Coronary artery (tissue), 2 donors: ENCODE measurements around the gene PIK3C2G.
A peak's percentile ranks its signal among the peaks of the same experiment; 100 is the strongest.
"Not testable (repeated sequence)": the region's sequence is repeated elsewhere in the genome, so short reads cannot be mapped to it uniquely, and the experiment has no call there.

Experiments
- DNase-seq: peaks from one replicate; pipeline ENCODE4 v3.0.0-alpha.2; 2017; ENCODE audit warnings: low spot score
- H3K27ac ChIP-seq, 2 donors: fragments of 200-600 bp; sonication (generic); one replicate each; pipeline ENCODE4 v1.5.1; 2016 to 2019
- H3K4me3 ChIP-seq: fragments of 200-600 bp; sonication (generic); 2 replicates; pipeline ENCODE4 v1.5.1; 2016; ENCODE audit warnings: mild to moderate bottlenecking, moderate library complexity
- TF ChIP-seq, protein P1 (sequence below): fragments of 200-600 bp; sonication (generic); IDR thresholded peaks from one replicate; pipeline ENCODE4 v1.5.1; 2019; ENCODE audit warnings: antibody characterized with exemption

Gene PIK3C2G

DNA sequence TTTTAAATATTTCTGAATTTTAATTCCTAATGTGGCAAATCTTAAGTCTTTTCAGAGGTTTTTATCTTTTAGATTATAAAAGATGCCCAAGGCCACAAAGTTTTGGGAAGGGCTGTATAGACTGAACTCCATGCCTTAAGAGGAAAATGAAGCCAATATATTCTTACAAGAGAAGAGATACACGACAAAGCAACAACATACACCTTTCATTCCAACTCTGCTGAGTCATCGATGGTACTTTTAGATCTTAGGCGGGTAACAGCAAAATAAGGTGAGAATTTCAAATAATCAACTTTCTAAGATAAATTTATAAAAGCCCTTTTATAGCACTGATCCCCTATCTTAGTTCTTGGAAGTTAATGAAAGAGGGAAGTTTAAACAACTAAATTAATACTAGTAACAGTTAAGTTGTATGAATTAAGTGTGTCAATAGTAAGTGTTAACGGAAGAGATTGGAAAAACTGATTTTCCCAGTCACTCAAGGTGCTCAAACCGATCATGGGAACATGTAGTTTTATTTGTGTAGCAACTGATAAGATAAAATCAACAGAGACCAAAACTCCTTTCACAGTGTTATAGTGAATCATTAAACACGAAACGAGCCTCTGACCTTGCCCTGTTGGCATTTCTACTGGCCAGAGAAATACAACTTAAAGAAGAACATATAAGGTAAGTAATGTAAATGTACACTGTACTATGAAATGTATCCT is 18.8 kb upstream of the PIK3C2G start:
- no peak for DNase-seq
- no peak overlapping the region for H3K27ac ChIP-seq
- H3K4me3 ChIP-seq: no peak overlapping the region

DNA sequence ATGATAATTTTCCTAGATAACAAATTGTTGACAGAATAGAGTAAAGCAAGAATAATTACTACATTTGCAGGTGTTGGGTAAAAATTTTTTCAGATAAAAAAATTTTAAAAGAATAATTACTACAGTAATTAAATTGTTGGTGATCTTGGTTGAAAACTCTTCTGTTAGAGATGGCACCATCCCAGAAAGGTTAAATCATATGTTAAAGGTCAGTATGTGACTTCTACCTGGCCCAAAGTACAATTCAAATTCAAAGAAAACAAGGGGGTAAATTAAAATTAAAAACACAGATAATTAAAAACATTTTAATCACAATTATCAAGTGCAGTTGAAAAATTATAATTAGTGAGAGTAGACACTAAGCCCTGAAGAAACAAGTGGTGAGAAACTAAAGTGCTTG is 18.1 kb upstream of the PIK3C2G start:
- DNase-seq: no peak
- Histone ChIP-seq H3K4me3 (no peak overlapping the region), H3K27ac (no peak overlapping the region)
- TF ChIP-seq, protein P1, sequence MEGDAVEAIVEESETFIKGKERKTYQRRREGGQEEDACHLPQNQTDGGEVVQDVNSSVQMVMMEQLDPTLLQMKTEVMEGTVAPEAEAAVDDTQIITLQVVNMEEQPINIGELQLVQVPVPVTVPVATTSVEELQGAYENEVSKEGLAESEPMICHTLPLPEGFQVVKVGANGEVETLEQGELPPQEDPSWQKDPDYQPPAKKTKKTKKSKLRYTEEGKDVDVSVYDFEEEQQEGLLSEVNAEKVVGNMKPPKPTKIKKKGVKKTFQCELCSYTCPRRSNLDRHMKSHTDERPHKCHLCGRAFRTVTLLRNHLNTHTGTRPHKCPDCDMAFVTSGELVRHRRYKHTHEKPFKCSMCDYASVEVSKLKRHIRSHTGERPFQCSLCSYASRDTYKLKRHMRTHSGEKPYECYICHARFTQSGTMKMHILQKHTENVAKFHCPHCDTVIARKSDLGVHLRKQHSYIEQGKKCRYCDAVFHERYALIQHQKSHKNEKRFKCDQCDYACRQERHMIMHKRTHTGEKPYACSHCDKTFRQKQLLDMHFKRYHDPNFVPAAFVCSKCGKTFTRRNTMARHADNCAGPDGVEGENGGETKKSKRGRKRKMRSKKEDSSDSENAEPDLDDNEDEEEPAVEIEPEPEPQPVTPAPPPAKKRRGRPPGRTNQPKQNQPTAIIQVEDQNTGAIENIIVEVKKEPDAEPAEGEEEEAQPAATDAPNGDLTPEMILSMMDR: no peak

More for the DNA sequence above, 18.8 kb upstream of the PIK3C2G start:
- TF ChIP-seq, protein P1: no peak

DNA sequence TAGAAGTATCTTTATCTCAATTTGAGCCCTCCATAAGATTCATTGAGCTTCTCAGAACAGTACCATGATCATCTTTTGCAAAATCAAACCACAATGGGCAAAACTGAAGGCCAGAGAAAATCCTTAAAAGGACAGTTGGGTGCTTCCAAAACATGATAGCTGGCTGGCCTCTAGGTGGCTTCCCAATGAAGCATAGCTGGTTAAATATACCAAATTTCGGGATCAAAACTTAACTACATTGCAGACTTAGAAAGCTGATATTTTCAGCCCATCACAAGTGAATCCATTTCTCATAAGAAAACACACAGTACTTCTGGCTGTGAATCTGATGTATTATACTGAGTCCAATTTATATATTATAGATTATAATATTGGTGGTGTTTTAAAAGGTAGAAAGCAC is 15.3 kb upstream of the PIK3C2G start:
- H3K27ac ChIP-seq: no peak overlapping the region
- TF ChIP-seq, protein P1: no peak
- no peak overlapping the region for H3K4me3 ChIP-seq
- DNase-seq: no peak

DNA sequence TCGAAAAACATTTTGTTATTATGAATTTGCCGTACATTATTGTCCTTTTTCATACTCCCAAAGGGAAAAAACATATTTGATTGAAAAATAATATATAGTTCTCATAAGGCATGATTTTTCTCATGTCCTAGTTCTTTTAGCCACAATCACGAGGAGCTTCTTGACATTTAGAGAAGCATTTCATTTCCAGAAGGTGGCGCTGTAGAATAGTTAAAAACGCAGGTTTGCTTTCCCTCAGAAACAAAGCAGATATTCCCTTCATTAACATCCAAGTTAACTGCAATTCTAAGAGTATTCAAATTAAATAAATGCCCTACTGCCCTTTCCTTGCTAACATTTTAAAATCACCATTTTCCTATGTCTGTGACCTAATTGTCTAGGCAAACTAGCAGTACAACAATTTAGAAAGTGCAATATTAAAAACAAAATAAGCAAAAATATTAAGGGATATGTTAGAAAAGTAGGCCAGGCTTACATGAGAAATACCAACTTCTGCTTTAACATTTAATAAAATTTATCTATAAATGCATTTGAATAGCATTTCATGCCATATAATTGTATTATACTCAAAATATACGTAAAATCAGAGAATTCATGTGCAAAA is 10.9 kb upstream of the PIK3C2G start:
- DNase-seq: no peak

DNA sequence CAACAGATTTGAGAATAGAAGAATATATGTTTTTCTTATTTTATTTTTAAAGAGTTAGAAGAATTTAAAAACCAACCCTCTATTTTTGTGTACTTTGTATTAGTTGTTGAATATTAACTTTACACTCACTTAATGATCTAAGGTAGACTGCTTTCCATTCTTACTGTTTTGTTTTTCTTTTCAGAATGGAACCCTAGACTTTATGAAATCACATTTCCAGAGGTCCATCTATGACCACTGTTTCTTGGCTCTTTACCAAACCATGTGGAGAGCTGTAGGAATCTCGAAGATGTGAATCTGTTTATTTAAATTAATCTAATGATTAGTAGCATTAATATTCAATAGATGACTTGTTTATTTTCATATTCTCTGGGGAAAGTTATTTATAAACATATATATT is 7.2 kb upstream of the PIK3C2G start:
- Histone ChIP-seq H3K4me3 (no peak overlapping the region), H3K27ac (no peak overlapping the region)
- TF ChIP-seq, protein P1: no peak
- no peak for DNase-seq

More for the DNA sequence above, 10.9 kb upstream of the PIK3C2G start:
- TF ChIP-seq, protein P1: peak; percentile 52
- Histone ChIP-seq H3K4me3 (no peak overlapping the region), H3K27ac (no peak overlapping the region)

DNA sequence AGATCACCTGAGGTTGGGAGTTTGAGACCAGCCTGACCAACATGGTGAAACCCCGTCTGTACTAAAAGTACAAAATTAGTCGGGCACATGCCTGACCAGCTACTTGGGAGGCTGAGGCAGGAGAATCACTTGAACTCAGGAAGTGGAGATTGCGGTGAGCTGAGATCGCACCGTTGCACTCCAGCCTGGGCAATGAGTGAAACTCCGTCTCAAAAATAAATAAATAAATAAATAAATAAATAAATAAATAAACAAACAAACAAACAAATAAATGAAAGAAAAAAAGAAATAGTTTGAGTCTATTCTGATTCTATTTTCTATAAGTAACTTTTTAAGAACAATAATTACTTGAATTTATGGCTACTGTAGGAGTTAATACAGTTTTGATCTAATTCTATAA is 6.3 kb upstream of the PIK3C2G start:
- not testable (repeated sequence) for DNase-seq, H3K27ac ChIP-seq

DNA sequence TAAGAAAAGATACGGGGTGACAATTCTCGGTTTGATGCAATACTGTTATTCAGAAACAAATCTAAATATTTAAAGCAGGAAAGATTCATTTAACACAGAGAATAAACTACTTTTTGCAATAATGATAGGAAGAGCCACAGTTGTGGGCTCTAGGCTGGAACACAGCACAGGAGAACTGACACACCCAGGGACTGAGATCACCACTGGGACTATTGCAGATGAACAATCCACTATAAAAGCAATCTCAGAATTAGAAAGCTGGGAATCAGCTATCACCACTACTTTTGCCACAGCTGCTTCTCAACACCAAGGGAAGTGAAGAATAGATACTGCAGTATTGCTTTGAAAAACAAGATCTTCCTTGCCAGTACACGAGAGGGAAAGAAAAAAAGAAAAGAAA is 4.1 kb upstream of the PIK3C2G start:
- DNase-seq: no peak
- no peak overlapping the region for H3K4me3 ChIP-seq
- no peak overlapping the region for H3K27ac ChIP-seq
- TF ChIP-seq, protein P1: no peak

More for the DNA sequence above, 6.3 kb upstream of the PIK3C2G start:
- not testable (repeated sequence) for H3K4me3 ChIP-seq
